Measurements from ENCODE around the gene ZSWIM9.
"Not testable (repeated sequence)": the region's sequence is repeated elsewhere in the genome, so short reads cannot be mapped to it uniquely, and the experiment has no call there.

ZSWIM9 gene

DNA sequence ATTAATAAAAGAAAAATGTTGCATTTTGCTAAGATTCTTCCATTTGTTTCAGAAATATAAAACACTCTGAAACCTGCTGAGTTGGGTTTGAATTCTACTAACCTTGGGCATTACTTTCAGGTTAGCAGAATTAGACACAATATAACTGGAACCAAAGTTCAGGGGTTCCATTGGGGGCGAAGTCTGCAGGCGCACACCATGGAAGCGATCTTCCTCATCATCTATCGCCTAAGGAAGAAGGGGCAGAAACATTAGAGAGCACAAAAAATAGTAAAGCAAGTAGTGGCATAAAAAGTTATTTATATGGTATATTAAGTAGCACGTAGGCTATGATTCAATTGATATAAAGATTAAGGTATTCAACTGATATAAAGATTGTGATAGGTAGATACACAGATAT lies 51.1 kb downstream of the ZSWIM9 start:
- DNase-seq: no peak

GRCh38 chr19:48230555-48231129 lies 60.2 kb downstream of the ZSWIM9 start:
- no peak for DNase-seq

DNA sequence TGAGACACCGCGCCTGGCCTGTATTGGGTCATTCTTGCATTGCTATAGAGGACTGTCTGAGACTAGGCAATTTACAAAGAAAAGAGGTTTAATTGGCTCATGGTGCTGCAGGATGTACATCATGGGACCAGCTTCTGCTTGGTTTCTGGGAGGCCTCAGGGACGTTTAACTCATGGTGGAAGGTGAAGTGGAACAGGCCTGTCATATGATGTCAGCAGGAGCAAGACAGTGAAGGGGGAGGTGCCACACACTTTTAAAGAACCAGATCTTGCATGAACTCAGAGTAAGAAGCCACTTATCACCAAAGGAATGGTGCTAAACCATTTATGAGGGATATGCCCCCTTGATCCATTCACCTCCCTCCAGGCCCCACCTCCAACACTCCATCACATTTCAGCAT lies 66.6 kb downstream of the ZSWIM9 start:
- no peak for DNase-seq

DNA sequence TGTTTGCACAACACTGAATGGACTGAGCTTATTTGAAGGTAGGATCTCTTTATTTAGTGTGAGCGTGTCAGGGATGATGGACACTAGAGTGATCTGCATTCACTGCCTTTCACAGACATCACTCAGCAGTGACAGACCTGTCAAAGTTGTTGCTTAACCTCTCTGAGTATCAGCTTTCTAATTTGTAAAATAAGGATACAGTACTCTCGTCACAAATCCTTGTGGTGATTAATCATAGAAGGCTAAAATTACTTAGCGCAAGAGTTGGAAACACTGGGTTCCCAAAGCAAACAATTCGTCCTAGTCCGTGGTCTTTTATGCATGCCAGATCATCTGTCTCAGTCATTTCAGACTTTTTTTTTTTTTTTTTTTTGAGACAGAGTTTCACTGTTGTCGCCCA lies 68.6 kb downstream of the ZSWIM9 start:
- no peak for DNase-seq

DNA sequence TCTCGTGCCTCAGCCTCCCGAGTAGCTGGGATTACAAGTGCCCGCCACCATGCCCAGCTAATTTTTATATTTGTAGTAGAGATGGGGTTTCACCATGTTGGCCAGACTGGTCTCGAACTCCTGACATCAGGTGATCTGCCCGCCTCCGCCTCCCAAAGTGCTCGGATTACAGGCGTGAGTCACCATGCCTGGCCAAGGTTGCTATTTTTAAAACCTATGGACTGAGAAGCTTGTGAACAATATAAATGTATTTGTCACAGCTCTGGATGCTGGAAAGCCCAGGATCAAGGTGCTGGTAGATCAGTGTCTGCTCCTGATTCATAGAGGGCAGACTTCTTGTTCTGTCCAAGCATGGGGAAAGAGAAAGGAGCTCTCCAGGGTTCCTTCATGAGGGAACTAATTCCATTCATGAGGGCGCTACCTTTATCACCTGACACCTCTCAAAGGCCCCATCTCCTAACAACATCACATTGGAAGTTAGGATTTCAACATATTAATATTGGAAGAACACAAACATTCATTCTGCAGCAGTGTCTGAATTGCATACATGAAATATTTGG lies 69.2 kb downstream of the ZSWIM9 start:
- no peak for DNase-seq

DNA sequence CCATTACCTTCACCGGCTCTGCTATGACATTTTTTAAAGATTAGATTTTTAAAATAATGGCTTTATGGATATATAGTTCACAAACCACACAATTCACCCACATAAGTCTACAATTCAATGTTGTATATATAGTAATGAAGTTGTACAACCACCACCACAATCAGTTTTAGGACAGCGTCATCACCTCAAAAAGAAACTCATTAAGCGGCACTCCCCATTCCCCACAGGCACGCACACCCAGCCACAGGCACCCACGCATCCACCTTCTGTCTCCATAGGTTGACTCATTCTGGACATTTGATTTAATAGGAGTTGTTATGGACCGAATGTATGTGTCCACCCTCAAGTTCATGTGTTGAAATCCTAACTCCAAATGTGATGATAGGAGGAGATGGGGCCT lies 71.3 kb downstream of the ZSWIM9 start:
- DNase-seq: not testable (repeated sequence)

- DNase-seq: no peak
Observed at GRCh38 chr19:48244281-48244680, 73.8 kb downstream of the ZSWIM9 start.

- no peak for DNase-seq
Observed at GRCh38 chr19:48246101-48246500, 75.6 kb downstream of the ZSWIM9 start.

- DNase-seq: no peak
Observed at GRCh38 chr19:48247212-48247611, 76.7 kb downstream of the ZSWIM9 start.
